T-helper 2 cell (primary cell): ENCODE results near the gene SEMA6D.
A peak's percentile ranks its signal among the peaks of the same experiment; 100 is the strongest.

Experiments
- DNase-seq, 5 experiments: peaks; one replicate each; pipeline versions ENCODE4 v3.0.0 to v3.0.0-alpha.2; 2012 to 2022
- total RNA-seq, 2 donors: gene quantifications; one replicate each; lab custom pipeline; 2026; lab: John Stamatoyannopoulos, UW

Gene SEMA6D, protein sequence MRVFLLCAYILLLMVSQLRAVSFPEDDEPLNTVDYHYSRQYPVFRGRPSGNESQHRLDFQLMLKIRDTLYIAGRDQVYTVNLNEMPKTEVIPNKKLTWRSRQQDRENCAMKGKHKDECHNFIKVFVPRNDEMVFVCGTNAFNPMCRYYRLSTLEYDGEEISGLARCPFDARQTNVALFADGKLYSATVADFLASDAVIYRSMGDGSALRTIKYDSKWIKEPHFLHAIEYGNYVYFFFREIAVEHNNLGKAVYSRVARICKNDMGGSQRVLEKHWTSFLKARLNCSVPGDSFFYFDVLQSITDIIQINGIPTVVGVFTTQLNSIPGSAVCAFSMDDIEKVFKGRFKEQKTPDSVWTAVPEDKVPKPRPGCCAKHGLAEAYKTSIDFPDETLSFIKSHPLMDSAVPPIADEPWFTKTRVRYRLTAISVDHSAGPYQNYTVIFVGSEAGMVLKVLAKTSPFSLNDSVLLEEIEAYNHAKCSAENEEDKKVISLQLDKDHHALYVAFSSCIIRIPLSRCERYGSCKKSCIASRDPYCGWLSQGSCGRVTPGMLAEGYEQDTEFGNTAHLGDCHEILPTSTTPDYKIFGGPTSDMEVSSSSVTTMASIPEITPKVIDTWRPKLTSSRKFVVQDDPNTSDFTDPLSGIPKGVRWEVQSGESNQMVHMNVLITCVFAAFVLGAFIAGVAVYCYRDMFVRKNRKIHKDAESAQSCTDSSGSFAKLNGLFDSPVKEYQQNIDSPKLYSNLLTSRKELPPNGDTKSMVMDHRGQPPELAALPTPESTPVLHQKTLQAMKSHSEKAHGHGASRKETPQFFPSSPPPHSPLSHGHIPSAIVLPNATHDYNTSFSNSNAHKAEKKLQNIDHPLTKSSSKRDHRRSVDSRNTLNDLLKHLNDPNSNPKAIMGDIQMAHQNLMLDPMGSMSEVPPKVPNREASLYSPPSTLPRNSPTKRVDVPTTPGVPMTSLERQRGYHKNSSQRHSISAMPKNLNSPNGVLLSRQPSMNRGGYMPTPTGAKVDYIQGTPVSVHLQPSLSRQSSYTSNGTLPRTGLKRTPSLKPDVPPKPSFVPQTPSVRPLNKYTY
- 0 to 0.13 reads per million in 2 donors for total RNA-seq

DNA sequence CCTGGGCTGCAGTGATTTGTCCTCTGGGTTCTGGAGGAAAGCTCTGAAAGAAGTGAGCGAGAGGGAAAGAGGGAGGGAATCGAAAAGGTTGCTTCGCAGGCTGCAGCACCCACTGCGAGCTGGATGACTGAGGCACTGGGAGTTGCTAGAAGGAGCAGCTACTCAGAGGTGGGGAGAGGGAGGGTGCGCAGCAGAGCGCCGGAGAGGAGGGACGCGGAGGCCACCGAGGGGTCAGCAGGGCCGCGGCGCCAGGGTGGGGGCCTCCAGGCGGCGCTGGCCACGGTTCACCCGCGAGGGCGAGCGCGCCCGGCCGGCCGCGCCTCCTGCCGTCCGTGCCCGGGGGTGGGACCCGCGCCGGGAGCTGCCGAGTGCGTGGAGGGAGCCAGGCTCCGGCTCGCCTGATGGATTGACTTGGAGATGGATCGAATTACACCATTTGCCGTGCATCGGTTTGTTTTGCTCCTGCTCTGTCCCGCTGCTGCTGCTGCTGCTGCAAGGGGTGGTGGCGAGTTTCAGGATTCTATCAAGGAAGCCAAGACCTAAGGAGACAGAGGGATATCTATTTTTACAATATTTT is at the start of gene SEMA6D:
SEMA6D (plus strand) TSS at position 470 of the 577 bp plus-strand sequence. CDS start 42,294 bp downstream, outside the sequence.
- DNase-seq = no peak

DNA sequence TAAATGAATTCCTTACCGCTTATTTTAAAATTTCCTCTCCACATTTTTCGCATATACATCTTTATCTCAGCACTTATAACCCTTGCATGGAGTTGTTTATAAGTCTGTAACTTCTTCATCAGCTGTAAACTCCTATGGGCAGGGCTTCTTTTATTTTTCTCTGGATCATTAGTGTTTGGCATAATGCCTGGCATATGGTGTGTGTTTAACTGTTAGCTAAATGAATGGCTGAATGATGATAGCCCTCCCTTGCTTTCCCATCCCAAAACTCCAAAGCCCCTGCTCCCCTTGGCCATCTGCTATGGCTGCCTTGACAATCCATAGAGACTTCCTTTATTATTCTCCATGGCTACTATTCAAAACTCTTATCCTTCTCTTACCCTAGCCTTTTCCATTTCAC is 48.1 kb upstream of the SEMA6D start:
- DNase-seq = no peak

DNA sequence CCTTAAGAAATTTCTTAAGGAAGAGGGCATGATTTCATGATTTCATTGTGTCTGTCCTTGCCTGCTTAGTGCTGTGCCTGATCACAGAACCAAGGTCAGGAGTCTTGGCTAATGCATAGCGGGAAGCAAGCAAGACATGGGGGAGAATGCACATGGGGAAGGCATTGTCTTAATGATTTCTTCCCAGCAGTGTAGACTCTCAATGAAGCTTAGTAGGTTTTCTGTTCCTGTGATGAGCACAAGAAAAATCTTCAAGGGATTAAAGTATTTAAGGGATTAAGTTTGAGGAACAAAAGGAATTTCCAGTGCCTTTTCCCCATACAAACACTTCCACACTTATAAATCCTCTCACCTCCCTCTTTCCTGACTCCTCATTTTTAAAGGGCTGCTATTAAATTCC is 46.9 kb upstream of the SEMA6D start:
- no peak for DNase-seq

DNA sequence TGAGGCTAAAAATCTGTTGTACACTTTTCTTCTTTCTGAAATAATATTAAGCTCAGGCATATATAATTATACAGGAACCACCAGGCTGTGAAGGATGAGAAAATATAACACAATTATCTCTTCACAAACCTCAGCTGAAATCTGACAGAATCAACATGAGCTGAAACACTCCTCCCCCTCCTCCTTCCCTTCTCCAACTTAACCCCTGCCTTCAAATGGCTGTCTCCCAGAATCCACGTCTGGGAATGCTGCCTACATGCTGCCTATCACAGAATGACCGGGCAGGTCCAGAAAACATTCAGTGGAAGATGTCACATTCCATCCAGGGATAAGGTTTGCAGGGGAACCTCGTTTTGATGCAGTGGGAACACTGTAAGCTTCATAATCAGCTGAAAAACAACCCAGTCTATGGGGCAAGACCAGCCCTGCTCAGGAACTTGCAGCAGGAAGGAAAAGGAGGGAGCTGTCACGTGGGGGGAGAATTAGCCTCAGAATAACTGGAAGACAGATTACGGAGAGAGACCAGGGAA is 44.0 kb upstream of the SEMA6D start:
- no peak for DNase-seq

DNA sequence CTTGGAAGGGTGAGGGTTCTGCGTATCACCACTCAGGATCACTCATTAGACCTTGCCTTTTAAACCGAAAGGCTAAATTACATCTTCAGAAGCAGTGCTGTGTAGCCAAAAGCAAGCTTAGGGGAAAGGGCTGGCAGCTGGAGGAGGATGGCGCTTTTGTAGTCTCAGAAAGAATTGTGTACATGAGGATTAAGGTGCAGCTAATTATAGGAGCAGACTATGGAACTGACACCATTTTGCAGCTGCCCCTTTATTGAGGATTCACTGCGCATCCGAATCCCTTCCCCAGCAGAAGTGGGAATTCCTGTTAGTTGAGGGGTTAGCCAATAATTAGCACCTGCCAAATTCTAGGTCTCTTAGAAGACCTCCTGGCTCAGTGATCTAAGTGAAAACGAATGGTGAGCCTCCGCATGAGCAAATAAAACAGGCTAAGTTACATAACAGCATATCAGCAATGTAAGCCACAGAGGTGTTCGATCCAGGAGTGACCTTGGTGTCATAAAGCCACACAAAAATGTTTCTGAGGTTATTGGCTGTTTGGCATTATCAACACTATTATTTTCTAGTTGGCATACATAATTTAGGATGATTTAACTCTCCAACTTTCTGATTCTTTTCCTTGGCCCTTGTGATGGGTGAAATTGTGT is 42.6 kb upstream of the SEMA6D start:
- DNase-seq = no peak

DNA sequence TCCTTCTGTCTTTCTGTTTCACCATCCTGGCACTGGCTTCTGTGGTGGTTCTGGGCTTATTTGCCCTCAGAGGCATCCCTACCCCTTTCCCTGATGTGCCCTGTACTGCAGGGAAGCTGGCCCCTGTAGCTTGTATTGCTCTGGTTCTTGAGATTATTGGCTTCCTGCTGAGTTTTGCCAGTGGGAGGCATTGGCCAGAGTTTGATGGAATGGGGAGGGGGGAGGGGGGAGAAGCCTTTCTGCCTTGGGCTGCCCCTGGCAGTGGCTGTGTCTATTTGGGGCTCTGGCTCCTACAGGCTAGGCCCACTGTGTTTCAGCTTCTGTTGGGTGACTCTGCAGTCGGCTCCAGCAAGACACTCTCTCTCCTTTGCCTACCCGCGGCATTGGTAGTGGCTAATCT is 41.6 kb upstream of the SEMA6D start:
- DNase-seq = no peak

DNA sequence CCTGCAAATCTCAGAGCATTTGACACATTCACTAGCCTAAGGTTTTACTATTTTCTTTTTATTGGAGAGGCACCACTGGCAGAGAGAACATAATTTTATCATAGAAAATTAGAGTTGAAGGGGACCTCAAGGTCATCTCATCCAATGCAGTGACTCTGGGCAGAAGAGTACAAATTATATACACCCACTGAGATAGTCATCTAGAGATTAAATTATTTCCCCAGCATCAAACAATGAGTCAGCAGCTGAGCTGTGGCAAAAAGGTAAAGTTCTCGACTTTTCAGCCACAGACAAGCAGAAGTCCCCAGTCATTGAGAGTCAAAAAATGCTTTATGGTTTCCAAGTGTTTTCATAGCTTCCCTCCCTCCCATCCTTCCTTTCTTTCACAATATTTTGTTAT is 39.3 kb upstream of the SEMA6D start:
- DNase-seq = no peak

DNA sequence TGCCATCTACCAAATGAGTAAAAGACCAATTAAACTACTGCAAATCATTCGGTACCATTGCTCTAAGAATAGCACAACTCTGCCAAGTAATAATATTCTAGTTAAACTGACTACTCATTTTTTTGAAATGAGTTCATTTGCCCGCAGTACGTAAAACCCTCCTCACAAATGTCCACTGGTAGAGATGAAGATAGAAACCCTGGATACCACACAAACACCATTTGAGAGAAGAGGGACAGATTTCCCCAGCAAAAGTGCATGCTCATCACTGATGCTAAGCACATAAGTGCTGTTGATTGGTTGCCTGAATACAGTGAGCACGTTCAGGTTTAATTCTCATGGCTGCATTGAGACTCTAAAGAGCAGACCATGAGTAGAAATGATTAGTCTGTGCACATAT is 34.6 kb upstream of the SEMA6D start:
- DNase-seq = no peak

DNA sequence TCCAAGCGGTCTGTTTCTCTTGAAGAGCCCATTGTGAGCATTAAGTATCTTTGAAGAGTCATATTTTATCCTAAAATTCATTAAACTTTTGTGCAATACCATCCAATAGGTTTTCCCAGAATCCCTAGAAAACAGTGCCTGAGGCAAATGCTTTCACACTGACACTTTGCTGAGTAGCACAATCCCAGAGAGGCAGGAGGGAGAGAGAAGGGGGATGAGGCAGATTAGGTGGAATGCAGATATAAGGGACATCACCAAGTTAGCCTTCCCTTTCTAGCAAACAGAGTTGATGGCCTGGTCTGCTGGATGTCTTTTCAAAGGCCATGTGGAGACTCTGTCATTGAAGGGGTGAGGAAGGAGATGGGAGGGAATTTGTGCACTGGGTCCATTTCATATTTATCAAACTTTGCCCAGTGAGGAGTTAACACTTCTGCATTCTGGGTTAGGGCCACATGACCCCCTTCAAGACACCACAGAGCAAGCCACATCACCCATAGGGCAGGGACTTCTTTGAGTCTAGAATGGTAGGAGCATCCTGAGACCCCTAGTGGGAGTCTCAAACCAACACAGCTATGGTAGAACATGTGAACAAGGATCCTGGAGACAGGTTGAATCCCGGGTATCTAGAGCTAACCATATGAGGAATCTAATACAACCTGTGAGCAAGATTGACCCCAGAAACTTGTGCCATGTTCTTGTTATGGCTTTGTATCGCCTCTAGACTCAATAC is 32.0 kb upstream of the SEMA6D start:
- no peak for DNase-seq

DNA sequence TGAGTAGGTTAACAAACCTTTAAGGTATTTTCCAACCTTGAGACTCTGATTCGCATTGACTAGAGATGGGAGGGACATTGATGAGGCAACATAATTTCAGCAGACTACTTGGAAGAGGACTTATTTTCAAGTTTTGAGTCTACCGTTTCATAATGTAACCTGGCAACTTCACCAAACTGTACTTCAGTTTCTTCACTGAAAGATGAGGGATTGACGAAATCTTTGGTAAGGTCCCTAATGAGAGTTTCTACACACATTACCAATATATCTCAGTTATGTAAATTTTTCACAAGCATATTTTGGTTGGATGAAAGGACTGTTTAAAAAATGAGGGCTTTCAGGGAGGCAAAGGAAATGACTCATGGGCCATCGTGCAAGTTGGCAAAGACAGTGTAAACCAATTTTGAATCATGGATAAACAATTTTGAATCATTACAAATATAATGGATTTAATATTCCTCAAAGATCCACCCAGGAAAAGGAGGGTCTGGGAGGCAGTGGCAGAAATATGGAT is 28.7 kb upstream of the SEMA6D start:
- DNase-seq = no peak

DNA sequence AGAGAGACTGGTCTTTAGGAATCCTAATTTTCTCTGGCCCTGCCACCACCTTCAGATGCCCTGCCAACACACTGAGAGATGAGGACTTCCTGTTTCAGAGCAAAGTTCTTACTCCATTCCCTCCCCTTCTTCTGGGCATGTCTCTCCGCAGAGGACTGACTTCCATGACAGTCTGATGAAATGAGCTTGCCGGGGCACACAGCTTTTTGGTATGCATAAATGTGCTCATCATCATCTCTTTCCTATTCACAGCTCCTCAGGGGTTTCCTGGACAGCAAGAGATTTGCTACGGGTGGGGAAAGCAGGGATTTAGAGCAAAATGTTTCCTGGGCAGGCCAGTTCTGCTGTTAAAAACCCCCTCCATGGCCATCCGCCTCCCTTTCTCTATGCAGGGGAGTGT is 27.6 kb upstream of the SEMA6D start:
- no peak for DNase-seq

DNA sequence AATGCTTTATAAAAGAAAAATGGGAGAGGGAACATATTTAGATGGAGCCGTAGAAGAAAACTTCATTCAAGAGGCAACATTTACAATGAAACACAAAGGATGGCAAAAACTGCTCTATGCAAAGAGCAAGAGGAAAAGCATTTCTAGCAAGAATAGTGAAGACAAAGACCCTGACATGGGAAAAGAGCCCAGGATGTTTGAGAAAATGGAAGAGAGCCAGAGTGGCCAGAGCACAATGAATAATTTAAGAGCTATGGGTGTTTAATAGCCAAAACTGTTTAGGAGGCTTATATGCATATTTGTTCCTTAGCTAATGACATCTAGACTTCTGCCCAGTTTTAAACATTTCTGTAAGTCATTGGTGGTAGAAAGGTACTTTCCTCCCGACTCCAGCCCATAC is 25.4 kb upstream of the SEMA6D start:
- DNase-seq = no peak

DNA sequence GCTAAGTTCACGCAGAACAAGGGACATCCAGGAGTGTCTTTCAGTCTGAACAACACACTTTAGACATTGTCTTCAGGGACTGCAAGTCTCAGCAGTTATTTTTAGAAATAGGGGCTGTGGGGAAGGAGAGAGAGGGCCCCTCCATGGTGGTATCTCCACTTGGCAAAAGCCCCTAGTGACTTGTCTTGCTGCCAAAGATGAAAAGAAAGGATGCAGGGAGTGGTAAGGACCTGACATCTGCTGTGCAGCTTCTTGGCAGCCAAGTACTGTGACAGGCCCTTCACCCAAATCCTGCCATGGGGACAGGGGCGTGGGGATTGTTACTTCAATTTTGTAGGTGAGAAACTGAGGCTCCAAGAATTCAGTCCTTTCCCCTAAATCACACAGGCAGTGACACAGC is 21.0 kb upstream of the SEMA6D start:
- no peak for DNase-seq

DNA sequence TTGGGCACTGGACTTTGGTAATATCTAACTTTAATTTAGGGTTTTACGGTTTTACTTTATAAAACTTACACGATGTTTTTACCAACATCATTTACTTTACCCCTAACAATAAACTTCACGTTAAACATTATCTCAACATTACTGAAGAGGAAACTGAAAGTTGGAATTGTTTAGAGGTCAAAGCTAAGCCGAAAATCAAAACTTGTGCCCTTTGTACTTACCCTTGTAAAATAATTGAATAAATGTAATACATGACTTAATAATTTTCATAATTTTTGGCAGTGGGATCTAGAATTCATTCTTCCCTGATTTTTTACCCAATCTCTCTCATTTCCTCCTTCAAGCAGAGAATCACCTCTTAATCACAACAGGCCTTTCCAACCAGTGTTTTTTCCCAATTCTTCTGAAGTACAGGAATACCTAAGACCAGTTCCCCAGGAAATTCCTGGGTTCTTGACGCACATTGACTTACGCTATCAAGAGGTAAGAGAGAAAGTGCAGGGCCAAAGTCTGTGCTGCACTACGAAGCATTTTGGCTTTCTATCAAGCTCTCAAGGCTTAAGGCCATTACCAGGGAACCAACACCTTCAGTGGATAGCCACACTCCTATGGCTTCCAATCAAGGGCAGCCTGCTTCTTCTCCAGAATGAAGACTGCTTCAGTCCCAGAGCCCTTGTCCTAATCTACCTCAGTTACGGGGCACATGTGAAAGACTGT is 11.9 kb upstream of the SEMA6D start:
- no peak for DNase-seq

DNA sequence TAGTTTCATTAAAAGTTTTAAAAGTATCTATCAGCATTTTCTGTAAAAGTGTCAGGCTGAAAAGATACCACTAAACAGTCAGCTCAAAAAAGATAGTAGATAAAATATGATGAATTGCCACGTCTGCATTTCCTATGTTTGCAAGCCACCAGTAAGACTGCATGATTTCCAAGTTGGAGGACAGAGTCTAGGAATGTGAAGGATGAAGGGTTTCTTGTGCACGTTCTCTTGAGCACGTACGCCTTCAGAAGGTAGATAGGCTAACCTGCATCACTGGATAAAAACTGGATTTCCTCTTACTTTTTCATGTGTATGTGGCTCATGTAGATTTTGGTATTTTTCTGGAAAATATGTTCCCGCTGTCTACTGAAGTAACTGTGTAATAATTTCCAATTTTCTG is 9.9 kb upstream of the SEMA6D start:
- DNase-seq = no peak

DNA sequence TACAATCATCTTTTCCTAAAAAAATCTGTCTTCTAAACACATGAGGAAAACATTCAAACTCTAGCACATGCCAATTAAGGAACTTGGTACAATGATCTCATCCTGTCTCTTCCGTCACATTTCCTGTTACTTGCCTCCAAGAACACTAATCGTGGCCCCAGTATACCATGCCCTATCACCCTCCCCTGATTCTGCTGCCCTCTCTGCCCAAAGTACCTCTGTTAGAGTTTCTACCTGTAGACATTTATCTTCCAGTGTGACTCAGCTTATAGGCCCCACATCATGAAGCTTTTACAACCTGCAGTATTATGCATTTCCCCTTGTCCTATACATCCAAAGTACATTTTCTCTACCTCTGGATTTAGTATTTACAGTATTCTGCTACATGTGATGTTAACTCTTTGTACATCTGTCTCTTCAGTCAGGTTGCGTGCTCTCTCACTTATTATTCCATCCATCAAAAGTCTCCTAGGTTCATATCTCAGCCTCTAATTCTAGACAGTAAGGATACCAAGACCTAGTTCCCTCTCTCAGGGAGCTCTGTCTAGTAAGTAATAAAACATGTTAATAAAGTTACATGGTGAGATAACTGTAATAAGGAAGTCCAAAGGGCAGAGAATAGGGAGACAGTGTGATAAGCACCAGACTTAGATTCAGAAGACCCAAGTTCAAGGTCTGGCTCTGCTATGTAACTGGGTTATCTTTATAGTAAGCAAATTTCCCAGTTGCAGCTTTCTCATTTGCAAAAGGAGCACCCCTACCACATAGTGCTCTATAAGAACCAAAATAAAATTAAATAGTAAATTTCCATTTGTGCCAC is 8.9 kb upstream of the SEMA6D start:
- DNase-seq = no peak

DNA sequence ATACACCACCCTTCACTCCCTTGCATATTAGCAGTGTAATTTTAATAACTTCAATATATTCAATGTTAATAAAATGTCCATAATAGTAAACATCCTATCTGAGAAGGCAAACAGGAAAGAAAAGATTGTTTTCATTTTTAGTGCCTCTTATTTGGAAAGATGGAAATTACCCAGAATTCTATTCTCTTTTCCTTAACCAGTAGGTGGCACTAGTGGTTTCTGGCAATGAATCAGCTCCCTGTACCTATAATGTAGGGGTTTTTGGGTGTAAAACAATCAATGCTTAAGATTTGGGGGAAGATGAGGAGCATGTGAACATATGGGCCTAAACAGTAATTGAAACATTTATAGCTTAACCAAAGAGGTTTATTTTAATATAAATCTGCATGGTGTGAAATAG is 5.7 kb upstream of the SEMA6D start:
- peak in 1 of 5 experiments; percentile 5 for DNase-seq

DNA sequence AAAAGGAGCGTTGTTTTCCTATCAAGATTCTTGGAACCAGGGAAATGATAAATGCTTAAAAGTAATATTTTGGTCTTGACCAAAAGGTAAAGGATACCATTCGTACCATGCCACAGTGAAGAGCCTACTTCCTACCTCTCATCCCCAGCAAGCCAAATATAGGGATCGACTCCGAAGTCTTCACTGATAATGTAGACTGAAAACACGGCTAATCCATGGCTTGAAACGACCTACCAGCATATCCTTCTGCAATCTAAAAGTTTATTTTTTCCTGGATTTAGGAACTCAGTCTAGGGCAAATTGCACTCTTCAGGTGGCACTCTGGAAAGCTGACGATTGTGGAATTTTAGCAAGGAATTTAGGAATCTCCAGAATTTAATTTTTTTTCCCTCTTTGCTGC is 1.9 kb upstream of the SEMA6D start:
- DNase-seq = no peak

DNA sequence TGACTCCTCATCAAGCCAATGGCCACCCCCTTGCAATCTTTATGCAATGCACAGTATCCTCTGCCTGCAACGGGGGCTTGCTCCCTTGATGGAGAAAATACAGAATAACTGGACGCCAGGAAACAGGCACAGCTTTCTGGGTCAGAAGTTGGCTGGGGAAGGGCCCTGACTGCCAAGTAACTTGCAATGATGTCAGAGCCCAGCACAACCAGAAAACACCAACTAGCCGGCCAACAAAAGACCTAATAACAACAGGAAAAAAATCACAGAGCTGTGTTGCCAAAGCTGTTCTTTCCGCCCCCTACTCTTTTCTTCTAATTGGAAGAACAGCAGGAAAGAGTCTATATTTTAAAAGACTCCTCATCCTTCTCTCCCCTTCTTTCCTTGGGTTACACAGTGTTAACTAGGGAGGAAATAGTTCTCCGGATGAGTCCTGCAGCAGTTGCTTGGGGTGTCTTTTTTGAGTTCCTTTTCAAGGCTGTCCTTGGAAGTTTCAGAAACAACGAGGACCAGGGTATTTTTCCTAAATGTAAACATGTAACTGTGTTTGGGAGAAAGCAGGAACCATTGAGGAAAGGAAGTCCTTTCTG is 1.4 kb upstream of the SEMA6D start:
- no peak for DNase-seq
